SU-DHL-6 (cell line): Measurements from ENCODE around the gene NTSR2.

Source experiments
- CTCF ChIP-seq: fragments of 200-600 bp; sonication (generic); IDR thresholded peaks from one replicate; pipeline ENCODE4 v1.5.1; 2017; ENCODE audit warnings: antibody characterized with exemption, mild to moderate bottlenecking, low read length, moderate library complexity; ENCODE audit not compliant: insufficient read depth, poor library complexity, severe bottlenecking
- EZH2phosphoT487 ChIP-seq: fragments of 200-600 bp; sonication (generic), shearing (Covaris generic); conservative IDR thresholded peaks from 2 replicates; pipeline ENCODE4 v1.6.1; 2018; ENCODE audit warnings: mild to moderate bottlenecking, antibody characterized with exemption, low read length, moderate library complexity, mixed read lengths

- TF ChIP-seq CTCF (no peak), EZH2phosphoT487 (no peak)
These were observed 13.7 kb downstream of the NTSR2 start for GRCh38 chr2:11656252-11656651.
